Uterus (tissue), 2 donors: Measurements from ENCODE around the gene PLPP1.

Source experiments
- POLR2A ChIP-seq, 2 donors: fragments of 450-650 bp; IDR thresholded peaks; one replicate each; pipeline ENCODE4 v1.6.1; 2016; ENCODE audit warnings: antibody characterized with exemption in 2 of 2, mild to moderate bottlenecking in 1 of 2, moderate library complexity in 1 of 2
- TF ChIP-seq, protein P1 (sequence below), 4 experiments: fragments of 200-600 bp in 2 of 4; fragments of 450-650 bp in 2 of 4; sonication (generic) in 2 of 4; IDR thresholded peaks; one replicate each; pipeline ENCODE4 v1.5.1; 2016 to 2019; ENCODE audit warnings: antibody characterized with exemption in 4 of 4, mild to moderate bottlenecking in 2 of 4, moderate library complexity in 1 of 4

GRCh38 chr5:55511010-55511409 is 23.8 kb downstream of the PLPP1 start:
- TF ChIP-seq POLR2A (IDR thresholded peaks at IDR 0.05), result no peak
- TF ChIP-seq, protein P1, sequence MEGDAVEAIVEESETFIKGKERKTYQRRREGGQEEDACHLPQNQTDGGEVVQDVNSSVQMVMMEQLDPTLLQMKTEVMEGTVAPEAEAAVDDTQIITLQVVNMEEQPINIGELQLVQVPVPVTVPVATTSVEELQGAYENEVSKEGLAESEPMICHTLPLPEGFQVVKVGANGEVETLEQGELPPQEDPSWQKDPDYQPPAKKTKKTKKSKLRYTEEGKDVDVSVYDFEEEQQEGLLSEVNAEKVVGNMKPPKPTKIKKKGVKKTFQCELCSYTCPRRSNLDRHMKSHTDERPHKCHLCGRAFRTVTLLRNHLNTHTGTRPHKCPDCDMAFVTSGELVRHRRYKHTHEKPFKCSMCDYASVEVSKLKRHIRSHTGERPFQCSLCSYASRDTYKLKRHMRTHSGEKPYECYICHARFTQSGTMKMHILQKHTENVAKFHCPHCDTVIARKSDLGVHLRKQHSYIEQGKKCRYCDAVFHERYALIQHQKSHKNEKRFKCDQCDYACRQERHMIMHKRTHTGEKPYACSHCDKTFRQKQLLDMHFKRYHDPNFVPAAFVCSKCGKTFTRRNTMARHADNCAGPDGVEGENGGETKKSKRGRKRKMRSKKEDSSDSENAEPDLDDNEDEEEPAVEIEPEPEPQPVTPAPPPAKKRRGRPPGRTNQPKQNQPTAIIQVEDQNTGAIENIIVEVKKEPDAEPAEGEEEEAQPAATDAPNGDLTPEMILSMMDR (IDR thresholded peaks at IDR 0.05), result no peak
